ENCODE results near the gene ADCYAP1R1. TPM values are rescaled to one million over a fixed set of nuclear protein-coding genes. Genes with fewer than 3 reads are reported as not detected.

The ADCYAP1R1 gene
- total RNA-seq, 1 experiment from 2014 or later = 8.9 TPM

- Histone ChIP-seq H3K23me2 (ENCODE audit: insufficient read length, low read depth, low read length, poor library complexity, severe bottlenecking) (no peaks in the 10 kb centered on the region), H3K56ac (ENCODE audit: insufficient read length, low read depth, low read length) (no peak overlapping the region), H2BK120ac (ENCODE audit: low read depth, low read length, poor library complexity, severe bottlenecking) (no peak overlapping the region), H2AFZ (ENCODE audit: low read length) (no peak overlapping the region), H3K4ac (ENCODE audit: low read depth, low read length) (no peak overlapping the region), H3K4me2 (ENCODE audit: insufficient read depth, insufficient read length, low read length) (no peak overlapping the region), H3K27ac (ENCODE audit: insufficient read length, low read depth, low read length) (no peak overlapping the region), H3K27me3 (ENCODE audit: insufficient read depth, low read length) (0 out of 2 replicates have a peak, but pooled peaks cover 2% of the 10 kb centered on the region), H4K8ac (replicated peaks; ENCODE audit: insufficient read length, low read depth, low read length) (no peak overlapping the region), H4K20me1 (ENCODE audit: control insufficient read depth, insufficient read depth, insufficient read length) (no peaks in the 10 kb centered on the region), H2BK5ac (ENCODE audit: insufficient read length, low read length) (no peak overlapping the region), H3K23ac (ENCODE audit: insufficient read length, low read depth, low read length) (no peak overlapping the region), H2AK5ac (ENCODE audit: insufficient read length, low read length) (no peak overlapping the region), H3K9me3 (ENCODE audit: control insufficient read depth, low read depth, low read length) (no peaks in the 10 kb centered on the region), H3K14ac (ENCODE audit: insufficient read depth, low read length) (no peak overlapping the region), H4K91ac (ENCODE audit: insufficient read length, low read depth, low read length) (no peak overlapping the region), H3T11ph (ENCODE audit: low read length) (no peak overlapping the region), H4K5ac (ENCODE audit: insufficient read length, low read depth, low read length) (no peak overlapping the region), H3K9ac (ENCODE audit: extremely low read depth, insufficient read length, low read length) (no peak overlapping the region), H3K4me1 (ENCODE audit: insufficient read depth, low read length) (0 out of 2 replicates have a peak, but pooled peaks cover 2% of the 10 kb centered on the region), H3K79me1 (ENCODE audit: insufficient read depth, low read depth, low read length, poor library complexity, severe bottlenecking) (no peaks in the 10 kb centered on the region), H2BK12ac (ENCODE audit: insufficient read length, low read depth, low read length) (no peak overlapping the region), H3K18ac (ENCODE audit: insufficient read length, low read depth, low read length) (no peak overlapping the region), H3K79me2 (ENCODE audit: insufficient read depth, low read length) (no peaks in the 10 kb centered on the region), H2BK15ac (ENCODE audit: low read depth, low read length) (no peak overlapping the region), H2BK20ac (ENCODE audit: low read depth, low read length, poor library complexity, severe bottlenecking) (no peak overlapping the region)
- H3K9me3 Mint-ChIP-seq = peaks cover 0 to 4% of the 10 kb centered on the region in 2 experiments; a peak in 1 of 5 replicates
- H3K27me3 Mint-ChIP-seq (ENCODE audit: low read depth) = 0 out of 2 replicates have a peak, but pooled peaks cover 2% of the 10 kb centered on the region
- peaks cover 0 to 7% (median 0%) of the 10 kb centered on the region in 3 experiments; a peak in 4 of 7 replicates for H3K36me3 Mint-ChIP-seq (ENCODE audit: insufficient read depth in 1 of 3, low read depth in 3 of 3)
- no peak overlapping the region for H3K4me3 Mint-ChIP-seq
- no peak for TF ChIP-seq CTCF (conservative IDR thresholded peaks at IDR 0.05)
- no peak for DNase-seq
- whole genome bisulfite sequencing (ENCODE audit: extremely low coverage, insufficient read length, low lambda C conversion rate) = no CpG with 5 or more reads among the region's 2 CpGs
- peaks cover 19 to 31% of the 10 kb centered on the region in 2 experiments for H3K4me1 Mint-ChIP-seq
- no peak overlapping the region for H3K27ac Mint-ChIP-seq
These were observed 49.0 kb upstream of the ADCYAP1R1 start for GRCh38 chr7:31003097-31003496.
